Putamen (tissue), 1 donor: Measurements from ENCODE around the gene SGK2.
"Not testable (repeated sequence)": the region's sequence is repeated elsewhere in the genome, so short reads cannot be mapped to it uniquely, and the experiment has no call there.

ENCODE experiments used
- DNase-seq: peaks from one replicate; pipeline ENCODE4 v3.0.0-alpha.2; 2016; ENCODE audit warnings: low spot score

Gene SGK2

DNA sequence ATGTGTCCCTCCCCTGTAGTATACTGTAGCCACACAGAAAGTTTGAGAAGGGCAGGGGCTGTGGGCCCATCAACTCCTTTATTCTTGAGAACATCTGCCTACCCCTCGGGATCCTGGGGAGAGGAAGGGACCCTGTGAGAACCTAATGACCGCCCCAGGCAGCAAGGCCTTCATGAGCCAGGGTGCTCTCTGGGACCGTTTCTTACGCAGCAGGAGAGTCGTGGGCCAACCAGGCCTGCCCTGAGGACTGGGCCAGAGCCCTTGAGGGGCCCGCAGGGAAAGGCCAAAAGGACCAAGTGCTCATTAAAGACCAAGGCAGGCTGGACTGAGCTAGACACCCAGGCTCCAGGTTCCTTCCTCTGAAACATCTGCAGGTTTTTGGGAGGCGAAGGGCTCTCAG, 5.2 kb downstream of the SGK2 start:
- no peak for DNase-seq

DNA sequence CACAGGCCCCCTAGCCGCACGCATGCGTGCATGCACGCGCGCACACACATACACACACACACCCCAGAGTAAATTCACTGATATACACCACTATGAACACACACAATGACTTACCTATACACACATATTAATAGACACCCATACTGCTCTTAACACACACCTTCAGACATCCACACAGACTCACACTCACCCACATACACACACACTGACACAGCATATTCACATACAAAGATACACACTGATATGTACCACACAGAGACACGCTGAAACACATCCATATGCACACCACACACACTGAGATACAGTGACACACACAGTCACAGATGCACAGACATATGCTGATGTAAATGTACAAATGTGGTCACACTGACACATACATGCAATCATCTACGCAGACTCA, 5.6 kb downstream of the SGK2 start:
- no peak for DNase-seq

GRCh38 chr20:43564993-43565757, 6.3 kb downstream of the SGK2 start:
- DNase-seq = peak; percentile 83

- no peak for DNase-seq
Measured at GRCh38 chr20:43565758-43566104, 6.9 kb downstream of the SGK2 start.

GRCh38 chr20:43567477-43567876, 8.7 kb downstream of the SGK2 start:
- DNase-seq = no peak

DNA sequence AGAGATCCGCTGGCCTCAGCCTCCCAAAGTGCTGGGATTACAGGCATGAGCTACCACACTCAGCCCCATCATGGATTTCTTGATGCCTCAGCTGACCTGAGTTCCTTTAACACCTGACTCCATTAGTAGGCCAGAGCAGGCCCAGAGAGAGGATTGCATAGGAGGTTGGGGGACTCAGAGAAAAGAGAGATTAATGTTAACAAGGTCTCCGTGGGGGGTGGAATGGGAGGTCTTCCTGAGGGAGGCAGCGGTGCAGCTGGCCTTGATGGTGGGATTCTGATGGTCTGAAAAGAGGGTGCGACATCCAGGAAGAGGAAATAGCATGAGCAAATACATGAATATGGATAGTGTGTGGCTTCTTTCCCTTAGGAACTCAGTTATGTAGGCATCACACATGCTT, 9.9 kb downstream of the SGK2 start:
- no peak for DNase-seq

DNA sequence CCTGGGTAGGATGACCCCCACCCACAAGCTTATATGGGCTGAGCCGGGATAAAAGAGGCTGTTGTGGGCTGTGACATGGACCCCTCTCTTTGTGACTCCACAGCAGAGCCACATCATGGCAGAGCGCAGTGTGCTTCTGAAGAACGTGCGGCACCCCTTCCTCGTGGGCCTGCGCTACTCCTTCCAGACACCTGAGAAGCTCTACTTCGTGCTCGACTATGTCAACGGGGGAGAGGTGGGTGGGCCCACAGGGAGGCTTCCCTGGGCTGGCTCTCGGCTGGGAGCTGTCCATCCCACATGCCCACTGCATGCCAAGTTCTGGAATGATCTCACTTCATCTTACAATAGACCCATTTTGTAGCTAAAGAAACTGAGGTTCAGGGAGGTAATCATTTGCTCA, 10.5 kb downstream of the SGK2 start:
- DNase-seq = no peak

DNA sequence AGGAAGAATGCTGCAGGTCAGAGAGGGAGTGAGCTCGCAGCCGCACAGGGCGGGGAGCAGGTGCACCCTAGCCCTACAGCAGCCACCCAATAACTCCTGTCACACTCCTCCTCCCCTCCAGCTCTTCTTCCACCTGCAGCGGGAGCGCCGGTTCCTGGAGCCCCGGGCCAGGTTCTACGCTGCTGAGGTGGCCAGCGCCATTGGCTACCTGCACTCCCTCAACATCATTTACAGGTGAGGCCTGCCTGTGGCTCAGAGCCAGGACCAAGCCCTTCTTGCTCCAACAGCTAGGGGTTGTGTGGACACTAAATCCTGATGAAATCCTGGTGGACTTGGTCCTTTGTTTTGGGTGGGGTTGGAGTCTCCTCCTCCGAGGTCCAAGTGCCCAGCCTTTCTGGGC, 11.7 kb downstream of the SGK2 start:
- no peak for DNase-seq

DNA sequence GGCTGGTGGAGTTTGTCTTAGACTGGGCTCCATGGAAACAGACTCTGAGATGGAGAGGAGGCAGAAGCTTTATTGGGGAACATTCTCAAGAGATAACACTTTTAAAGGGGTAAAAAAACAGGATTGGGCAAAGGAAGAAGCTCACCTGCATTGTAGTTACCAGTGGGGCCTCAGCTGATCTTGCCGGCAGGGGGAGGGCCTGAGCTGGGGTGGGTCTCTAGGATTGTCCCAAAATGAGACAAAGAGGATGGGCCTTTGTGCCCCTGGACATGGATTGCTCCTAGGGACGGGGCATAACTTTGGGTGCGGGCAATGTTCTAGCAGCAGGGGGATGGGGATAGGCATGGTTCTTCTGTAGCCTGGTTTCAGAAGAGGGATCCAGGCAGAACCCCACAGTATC, 12.5 kb downstream of the SGK2 start:
- no peak for DNase-seq

GRCh38 chr20:43571771-43572170, 12.9 kb downstream of the SGK2 start:
- no peak for DNase-seq

GRCh38 chr20:43572891-43573290, 14.1 kb downstream of the SGK2 start:
- DNase-seq = no peak

DNA sequence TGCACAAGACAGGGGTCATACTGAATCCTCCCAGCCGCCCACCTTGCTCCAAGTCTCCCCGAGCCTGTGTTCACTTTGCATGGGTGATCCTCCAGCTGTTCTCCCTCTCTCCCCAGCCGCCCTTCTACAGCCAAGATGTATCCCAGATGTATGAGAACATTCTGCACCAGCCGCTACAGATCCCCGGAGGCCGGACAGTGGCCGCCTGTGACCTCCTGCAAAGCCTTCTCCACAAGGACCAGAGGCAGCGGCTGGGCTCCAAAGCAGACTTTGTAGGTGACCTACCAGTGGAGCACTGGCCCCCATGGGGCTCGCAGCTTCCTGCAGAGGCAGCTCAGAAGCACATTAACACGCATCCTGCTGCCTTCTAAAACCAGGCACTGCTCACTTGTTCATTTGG, 17.3 kb downstream of the SGK2 start:
- DNase-seq = no peak

DNA sequence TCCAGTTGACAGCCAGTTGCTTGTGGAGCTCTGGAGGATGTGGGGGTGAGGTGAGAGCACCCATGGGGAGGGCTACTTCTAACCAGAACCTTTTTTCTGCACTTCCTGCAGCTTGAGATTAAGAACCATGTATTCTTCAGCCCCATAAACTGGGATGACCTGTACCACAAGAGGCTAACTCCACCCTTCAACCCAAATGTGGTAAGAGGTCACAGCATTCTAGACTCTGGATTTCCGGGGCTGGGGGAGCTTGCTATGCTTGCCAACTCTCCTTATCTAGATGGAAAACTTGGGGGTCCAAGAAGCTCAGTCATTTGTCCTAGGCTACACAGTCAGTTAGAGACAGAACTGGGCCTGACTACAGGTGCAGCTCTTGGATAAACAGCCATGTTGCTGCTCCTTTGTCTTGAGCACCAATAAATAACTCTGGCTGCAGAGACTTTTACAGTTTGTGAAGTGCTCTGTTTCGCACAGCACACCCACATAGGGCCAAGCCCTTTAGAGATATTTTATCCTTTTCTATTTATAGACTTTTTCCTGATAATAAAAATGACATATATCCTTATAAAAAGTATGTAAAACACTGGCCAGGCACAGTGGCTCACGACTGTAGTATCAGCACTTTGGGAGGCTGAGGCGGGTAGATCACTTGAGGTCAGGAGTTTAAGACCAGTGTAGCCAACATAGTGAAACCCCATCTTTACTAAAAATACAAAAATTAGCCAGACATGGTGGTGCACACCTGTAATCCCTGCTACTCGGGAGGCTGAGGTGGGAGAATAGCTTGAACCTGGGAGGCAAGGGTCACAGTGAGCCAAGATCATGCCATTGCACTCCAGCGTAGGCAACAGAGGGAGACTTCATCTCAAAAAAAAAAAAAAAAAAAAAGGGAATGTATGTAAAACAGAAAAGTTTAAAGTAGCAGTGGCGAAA, 21.3 kb downstream of the SGK2 start:
- DNase-seq = no peak

GRCh38 chr20:43583133-43583864, 24.5 kb downstream of the SGK2 start:
- DNase-seq = no peak

DNA sequence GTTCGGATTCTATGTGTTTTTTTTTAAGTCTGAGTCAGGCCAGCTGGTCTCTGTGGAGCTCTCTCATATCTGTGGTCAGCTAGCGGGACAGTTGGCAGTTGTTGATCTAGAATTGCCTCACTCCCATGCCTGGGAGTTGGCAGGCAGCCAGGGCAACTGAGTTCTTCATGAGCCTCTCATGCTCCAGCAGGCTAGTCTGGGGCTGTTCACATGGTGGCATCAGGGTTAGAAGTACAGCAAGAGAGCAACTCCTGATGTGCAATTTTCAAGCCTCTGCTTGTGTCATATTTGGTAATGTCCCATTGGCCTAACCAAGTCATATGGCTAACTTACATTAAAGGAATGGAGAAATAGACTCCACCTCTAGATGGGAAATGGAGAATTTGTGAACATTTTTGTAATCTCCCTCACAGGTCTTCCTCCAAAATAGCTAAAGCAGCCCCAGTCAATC, 25.2 kb downstream of the SGK2 start:
- peak; percentile 79 for DNase-seq

- DNase-seq = no peak
Measured at GRCh38 chr20:43584448-43585136, 25.8 kb downstream of the SGK2 start.

DNA sequence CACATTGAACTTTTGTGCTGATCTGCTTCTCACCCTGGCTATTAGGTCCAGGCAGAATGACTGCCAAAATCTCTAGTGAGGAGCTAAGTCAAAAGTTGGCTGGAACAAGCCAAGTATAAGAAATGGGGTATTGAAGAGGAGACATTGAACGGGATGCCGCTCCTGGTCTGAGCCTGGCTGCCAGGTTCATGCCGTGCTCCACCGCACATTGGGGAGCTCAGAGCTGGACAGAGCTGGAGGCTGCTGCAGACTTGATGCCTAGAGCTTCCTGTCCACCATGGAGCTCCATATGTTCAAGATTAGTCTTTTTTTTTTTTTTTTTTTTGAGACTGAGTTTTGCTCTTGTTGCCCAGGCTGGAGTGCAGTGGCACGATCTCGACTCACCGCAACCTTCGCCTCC, 27.8 kb downstream of the SGK2 start:
- no peak for DNase-seq

GRCh38 chr20:43588526-43588925, 29.7 kb downstream of the SGK2 start:
- not testable (repeated sequence) for DNase-seq

- DNase-seq = peak; percentile 30
Measured at GRCh38 chr20:43590036-43590391, 31.2 kb downstream of the SGK2 start.

DNA sequence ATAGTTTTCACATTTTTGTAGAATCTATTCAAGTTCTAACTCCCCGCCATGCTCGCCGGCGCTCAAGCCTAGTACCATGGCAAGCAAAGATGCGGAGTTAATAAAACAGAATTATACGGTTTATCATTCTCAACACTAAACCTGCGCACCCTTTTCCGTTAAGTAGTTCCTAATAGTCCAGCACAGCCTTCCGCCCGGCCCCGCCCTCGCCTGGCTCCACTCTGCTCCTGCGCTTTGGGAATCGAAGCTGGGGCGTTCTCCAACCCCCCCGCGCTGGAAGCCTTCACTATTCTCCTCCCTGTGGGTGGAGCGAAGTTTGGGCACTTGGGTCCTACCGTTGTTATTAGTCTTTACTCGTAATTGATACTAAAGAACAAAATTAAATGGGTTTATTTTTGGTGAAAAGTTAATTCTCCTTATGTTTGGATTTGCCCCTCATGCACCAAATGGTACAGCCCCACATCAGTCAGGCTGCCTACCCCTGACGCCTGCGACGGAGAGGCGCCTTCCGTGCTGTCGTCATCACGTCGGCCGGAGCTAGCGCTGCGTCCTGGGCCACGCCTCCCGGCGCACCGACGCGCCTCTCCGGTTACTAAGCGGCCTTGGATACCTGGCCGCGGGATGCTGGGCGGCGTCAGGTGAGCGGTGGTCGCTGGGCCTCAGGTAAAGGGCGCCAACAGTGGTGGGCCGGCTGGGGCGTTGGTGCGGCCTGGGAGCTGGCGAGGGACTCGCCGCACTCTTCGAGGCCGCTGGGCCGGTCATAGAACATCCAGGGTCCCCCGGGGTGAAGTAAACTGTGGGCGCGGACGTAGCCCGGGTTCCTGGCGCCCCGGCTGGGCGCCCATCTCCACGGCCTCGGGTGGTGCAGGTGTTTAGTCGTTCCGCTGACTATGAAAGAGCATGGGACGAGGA, 31.8 kb downstream of the SGK2 start, which contains the start of gene IFT52:
IFT52 (plus strand) TSS at position 546 of the 912 bp plus-strand sequence. CDS start 3,762 bp downstream, outside the sequence.
- peak; percentile 94 for DNase-seq

DNA sequence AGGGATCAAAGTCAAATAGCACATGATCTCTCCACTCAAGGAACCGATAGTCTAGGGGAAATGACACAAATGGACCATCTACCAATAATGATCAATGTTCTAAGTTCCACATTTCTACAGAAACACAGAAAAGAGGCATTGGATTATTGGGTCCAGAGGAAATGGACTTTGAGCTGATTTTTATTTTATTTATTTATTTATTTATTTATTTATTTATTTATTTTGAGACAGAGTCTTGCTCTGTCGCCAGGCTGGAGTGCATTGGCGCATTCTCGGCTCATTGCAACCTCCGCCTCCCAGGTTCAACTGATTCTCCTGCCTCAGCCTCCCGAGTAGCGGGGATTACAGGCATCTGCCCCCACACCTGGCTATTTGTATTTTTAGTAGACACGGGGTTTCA, 43.1 kb downstream of the SGK2 start:
- DNase-seq = not testable (repeated sequence)
